GM12801 (cell line): ENCODE measurements around the gene ST7L.

Experiments used
- CTCF ChIP-seq: IDR thresholded peaks from one replicate; pipeline ENCODE4 v1.5.1; 2011; ENCODE audit warnings: control low read depth; ENCODE audit not compliant: insufficient read length; ENCODE audit errors: extremely low read depth

ST7L gene, protein sequence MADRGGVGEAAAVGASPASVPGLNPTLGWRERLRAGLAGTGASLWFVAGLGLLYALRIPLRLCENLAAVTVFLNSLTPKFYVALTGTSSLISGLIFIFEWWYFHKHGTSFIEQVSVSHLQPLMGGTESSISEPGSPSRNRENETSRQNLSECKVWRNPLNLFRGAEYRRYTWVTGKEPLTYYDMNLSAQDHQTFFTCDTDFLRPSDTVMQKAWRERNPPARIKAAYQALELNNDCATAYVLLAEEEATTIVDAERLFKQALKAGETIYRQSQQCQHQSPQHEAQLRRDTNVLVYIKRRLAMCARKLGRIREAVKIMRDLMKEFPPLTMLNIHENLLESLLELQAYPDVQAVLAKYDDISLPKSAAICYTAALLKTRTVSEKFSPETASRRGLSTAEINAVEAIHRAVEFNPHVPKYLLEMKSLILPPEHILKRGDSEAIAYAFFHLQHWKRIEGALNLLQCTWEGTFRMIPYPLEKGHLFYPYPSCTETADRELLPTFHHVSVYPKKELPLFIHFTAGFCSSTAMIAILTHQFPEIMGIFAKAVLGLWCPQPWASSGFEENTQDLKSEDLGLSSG

DNA sequence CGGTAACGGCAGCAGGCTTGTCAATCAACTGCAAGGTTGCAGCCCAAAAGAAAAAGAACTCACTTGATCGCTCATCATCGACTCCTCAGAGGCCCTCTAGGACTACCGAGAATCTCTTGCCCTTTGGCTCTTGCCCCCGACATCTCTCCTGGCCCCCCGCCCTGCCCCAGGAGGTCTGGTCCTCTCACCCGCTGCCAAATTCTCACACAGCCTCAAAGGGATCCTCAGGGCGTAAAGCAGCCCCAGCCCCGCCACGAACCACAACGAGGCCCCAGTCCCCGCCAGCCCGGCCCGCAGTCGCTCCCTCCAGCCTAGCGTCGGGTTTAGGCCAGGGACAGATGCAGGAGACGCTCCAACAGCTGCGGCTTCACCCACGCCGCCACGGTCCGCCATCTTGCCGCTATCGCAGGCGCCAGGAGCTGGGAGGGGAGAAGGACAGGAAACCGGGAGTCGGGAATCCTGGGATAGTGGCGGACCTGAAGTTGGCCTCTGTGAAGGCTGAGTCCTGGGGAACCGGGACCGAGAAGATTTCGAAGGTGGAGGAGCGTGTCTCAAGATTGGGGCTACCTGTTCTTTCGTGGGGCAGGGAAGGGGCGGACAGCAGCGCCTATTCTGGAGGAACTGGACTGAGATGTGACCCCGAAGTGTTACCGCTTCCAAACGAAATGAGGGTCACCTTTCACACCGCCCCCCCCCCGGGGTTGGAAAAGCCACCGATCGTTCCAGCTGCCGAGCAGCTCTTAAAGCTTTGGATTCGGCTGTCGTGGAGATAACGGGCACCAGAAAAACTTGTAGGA is at the start of gene ST7L:
TSS of gene ST7L (minus strand) at position 421 of the 797 bp plus-strand sequence. CDS start at position 393, 28 bp downstream.
- no peak for TF ChIP-seq CTCF

DNA sequence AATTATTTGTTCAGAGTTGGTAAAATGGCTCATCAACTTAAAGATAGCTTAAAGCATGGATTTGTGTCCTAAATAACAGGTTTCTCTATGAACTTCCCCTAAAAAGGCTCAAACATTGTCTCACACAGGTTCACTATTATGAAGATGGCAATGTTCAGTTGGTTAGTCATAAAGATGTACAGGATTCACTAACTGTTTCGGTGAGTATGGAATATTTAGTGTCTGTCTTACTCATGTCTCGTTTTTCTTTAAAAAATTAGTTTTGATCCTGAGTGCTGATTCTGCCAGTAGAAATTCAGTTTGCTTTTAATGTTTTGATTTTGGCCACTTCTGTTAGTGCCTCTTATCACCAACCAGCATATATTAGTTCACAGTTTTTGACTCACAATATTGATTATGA is 48.0 kb upstream of the ST7L start:
- no peak for TF ChIP-seq CTCF

- TF ChIP-seq CTCF: no peak
These were observed 46.9 kb upstream of the ST7L start for GRCh38 chr1:112665857-112666256.

GRCh38 chr1:112651205-112651604 is 32.3 kb upstream of the ST7L start:
- TF ChIP-seq CTCF: no peak

DNA sequence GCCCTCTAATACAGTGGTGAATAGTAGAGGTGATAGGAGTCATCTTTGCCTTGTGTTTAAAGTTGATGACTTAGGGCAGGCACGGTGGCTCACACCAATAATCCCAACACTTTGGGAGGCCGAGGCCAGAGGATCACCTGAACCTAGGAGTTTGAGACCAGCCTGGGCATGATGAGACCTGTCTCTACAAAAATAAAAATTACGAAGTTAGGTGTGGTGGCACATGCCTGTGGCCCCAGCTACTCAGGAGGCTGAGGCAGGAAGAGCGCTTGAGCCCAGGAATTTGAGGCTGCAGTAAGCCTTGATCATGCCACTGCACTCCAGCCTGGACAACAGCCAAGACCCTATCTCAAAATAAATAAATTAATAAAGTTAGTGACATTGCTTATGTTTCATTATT is 27.3 kb upstream of the ST7L start:
- no peak for TF ChIP-seq CTCF

DNA sequence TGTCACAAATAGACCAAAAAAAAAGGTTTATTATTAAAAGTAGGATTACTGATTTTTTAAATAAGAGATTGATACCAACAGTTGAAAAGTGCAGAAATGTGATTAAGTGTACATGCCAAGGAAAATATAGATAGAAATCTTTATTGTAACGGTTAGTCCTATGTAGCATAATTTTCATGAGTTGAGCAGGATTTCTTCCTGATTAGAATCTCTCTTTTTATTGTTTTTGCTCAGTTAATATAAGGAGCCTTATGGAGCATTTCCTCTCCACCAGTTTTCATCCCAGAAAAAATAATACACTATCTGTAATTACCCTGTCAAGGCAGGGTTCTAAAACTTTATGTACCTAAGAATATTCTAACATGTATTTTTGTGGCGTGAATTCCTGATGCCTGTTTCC is 24.1 kb upstream of the ST7L start:
- TF ChIP-seq CTCF: no peak

GRCh38 chr1:112638110-112638428 is 19.1 kb upstream of the ST7L start:
- no peak for TF ChIP-seq CTCF
